Measurements from ENCODE around the gene SNED1.
A peak's percentile ranks its signal among the peaks of the same experiment; 100 is the strongest.
"Not testable (repeated sequence)": the region's sequence is repeated elsewhere in the genome, so short reads cannot be mapped to it uniquely, and the experiment has no call there.

SNED1 gene

GRCh38 chr2:241091201-241091600 lies 92.8 kb downstream of the SNED1 start:
- no peak for DNase-seq

GRCh38 chr2:241091734-241092445 lies 93.5 kb downstream of the SNED1 start:
- no peak for DNase-seq

- no peak for DNase-seq
Observed at GRCh38 chr2:241092677-241093076, 94.3 kb downstream of the SNED1 start.

DNA sequence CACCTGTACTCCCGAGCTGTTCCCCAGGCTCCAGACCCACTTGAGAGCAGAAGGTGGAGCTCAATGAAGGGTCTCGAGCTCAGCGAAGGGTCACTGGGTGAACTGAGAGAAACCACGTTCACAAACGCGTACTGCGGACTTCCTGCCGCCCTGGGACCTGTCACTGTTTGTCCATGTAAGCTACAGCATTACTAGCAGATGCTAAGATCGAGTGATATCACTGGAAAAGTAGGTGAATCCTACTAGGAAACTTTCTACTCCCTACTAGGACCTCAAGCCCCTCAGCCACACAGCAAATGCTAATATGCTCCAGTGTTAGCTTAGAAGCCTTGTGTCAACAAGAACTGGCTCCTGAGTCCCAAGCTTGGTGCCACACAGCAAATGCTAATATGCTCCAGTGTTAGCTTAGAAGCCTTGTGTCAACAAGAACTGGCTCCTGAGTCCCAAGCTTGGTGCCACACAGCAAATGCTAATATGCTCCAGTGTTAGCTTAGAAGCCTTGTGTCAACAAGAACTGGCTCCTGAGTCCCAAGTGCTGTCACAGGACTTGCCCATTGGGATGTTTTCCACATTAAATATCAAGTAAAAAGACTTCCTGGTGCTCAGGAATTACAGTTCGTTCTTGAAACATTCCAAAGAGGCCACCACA lies 94.8 kb downstream of the SNED1 start:
- DNase-seq = not testable (repeated sequence)

- DNase-seq = no peak
Observed at GRCh38 chr2:241094172-241094571, 95.8 kb downstream of the SNED1 start.

GRCh38 chr2:241094924-241095420 lies 96.6 kb downstream of the SNED1 start:
- no peak for DNase-seq

- no peak for DNase-seq
Observed at GRCh38 chr2:241095594-241096290, 97.3 kb downstream of the SNED1 start.

- DNase-seq = no peak
Observed at GRCh38 chr2:241096979-241097378, 98.6 kb downstream of the SNED1 start.

- no peak for DNase-seq
Observed at GRCh38 chr2:241099246-241099645, 100.8 kb downstream of the SNED1 start.

DNA sequence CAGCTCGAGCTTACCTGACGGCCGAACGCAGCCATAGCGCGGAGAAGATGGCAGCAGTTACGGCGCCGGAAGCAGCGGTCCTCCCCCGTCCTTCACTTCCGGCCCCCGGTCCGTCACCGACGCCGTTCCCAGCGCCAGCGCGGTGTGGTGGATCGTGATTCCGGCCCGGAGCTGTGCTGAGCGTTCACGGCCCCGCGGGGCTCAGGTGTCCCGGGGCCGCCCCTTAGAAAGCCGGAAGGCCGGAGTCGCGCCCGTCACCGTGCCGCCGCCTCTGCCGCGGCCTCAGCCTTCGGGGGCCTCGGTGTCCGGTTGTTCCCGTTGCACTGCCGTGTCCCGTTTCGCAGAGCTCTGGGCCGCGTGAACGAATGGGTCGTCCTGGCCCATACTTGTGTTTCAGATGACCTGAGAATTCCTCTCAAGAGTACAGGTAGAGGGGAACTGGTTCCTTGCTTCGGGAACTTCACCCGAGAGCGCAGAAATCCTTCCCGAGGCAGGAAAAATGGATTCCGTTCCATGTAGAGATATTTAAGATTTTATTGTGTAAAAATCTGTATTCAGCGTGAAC lies 103.9 kb downstream of the SNED1 start, which contains the start of gene MTERF4:
MTERF4 (minus strand) TSS at position 49 of the 565 bp plus-strand sequence; CDS start at position 35, 14 bp downstream.
- peak; percentile 78 to 87 for DNase-seq

DNA sequence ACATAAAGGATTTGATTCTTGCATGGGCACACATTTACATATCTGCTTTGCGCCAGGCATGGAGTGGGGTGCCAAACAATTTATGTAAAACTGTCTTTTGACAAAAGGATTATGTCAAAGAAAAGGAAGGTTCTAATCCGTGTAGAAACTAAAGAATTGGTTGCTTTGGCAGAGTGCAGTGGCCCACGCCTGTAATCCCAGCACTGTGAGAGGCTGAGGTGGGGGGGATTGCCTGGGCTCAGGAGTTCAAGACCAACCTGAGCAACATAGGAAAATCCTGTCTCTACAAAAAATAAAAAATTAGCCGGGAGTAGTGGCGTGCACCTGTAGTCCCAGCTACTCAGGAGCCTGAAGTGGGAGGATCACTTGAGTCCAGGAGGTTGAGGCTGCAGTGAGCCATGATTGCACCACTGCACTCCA lies 104.8 kb downstream of the SNED1 start:
- DNase-seq = no peak

- DNase-seq = not testable (repeated sequence)
Observed at GRCh38 chr2:241104611-241105010, 106.2 kb downstream of the SNED1 start.

GRCh38 chr2:241105641-241106040 lies 107.2 kb downstream of the SNED1 start:
- DNase-seq = no peak

- no peak for DNase-seq
Observed at GRCh38 chr2:241107031-241107783, 108.8 kb downstream of the SNED1 start.

- no peak for DNase-seq
Observed at GRCh38 chr2:241108271-241109209, 110.1 kb downstream of the SNED1 start.

GRCh38 chr2:241109210-241110088 lies 111.0 kb downstream of the SNED1 start:
- DNase-seq = no peak

DNA sequence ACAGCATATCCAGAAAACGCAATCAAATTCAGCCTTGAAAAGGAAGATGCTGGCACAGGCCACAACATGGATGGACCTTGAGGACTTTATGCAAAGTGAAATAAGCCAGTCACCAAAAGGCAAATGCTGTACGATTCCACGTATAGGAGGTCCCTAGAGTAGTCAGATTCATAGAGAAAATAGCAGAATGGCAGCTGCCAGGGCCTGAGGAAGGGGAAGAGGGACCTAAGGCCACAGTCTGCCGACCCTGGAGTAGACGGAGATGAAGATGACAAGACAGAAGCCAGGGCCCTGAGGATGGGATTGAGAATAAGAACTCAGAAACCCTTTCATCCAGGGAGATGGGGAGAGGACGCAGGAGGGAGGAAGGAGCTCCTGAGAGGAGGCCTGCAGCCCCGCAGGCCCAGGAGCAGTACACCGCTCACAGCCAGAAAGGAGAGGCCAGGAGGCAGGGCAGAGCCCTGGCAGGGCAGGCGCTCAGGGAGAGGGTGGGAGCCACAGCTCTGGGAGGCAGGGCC lies 111.7 kb downstream of the SNED1 start:
- DNase-seq = no peak

- DNase-seq = no peak
Observed at GRCh38 chr2:241110607-241111439, 112.4 kb downstream of the SNED1 start.

GRCh38 chr2:241111440-241111805 lies 113.0 kb downstream of the SNED1 start:
- DNase-seq = no peak
